Limb (tissue), 2 donors: ENCODE measurements around the gene SRF.

Experiments used
- DNase-seq, 2 donors: peaks; one replicate each; pipeline ENCODE4 v3.0.0-alpha.2; 2016; ENCODE audit errors: extremely low spot score in 2 of 2

SRF gene

GRCh38 chr6:43183441-43183840, 12.4 kb downstream of the SRF start:
- no peak for DNase-seq

GRCh38 chr6:43184268-43184985, 13.4 kb downstream of the SRF start:
- no peak for DNase-seq

GRCh38 chr6:43185391-43185985, 14.4 kb downstream of the SRF start:
- no peak for DNase-seq

- DNase-seq = no peak
These were observed 14.9 kb downstream of the SRF start for GRCh38 chr6:43186019-43186418.

- DNase-seq = no peak
These were observed 15.6 kb downstream of the SRF start for GRCh38 chr6:43186706-43187105.

GRCh38 chr6:43187821-43188220, 16.8 kb downstream of the SRF start:
- DNase-seq = no peak

GRCh38 chr6:43188426-43188825, 17.4 kb downstream of the SRF start:
- no peak for DNase-seq

GRCh38 chr6:43189776-43190304, 18.8 kb downstream of the SRF start:
- no peak for DNase-seq

- DNase-seq = no peak
These were observed 21.8 kb downstream of the SRF start for GRCh38 chr6:43192911-43193310.

GRCh38 chr6:43193929-43194328, 22.9 kb downstream of the SRF start:
- DNase-seq = no peak

GRCh38 chr6:43196337-43196736, 25.3 kb downstream of the SRF start:
- no peak for DNase-seq

- DNase-seq = no peak
These were observed 28.8 kb downstream of the SRF start for GRCh38 chr6:43199912-43200311.

- DNase-seq = no peak
These were observed 29.5 kb downstream of the SRF start for GRCh38 chr6:43200541-43200940.

- DNase-seq = no peak
These were observed 31.4 kb downstream of the SRF start for GRCh38 chr6:43202451-43202850.

GRCh38 chr6:43203029-43203717, 32.1 kb downstream of the SRF start:
- no peak for DNase-seq

GRCh38 chr6:43203718-43204095, 32.6 kb downstream of the SRF start:
- no peak for DNase-seq

GRCh38 chr6:43204271-43205105, 33.4 kb downstream of the SRF start:
- DNase-seq = no peak

GRCh38 chr6:43205849-43206248, 34.8 kb downstream of the SRF start:
- DNase-seq = no peak

- no peak for DNase-seq
These were observed 36.2 kb downstream of the SRF start for GRCh38 chr6:43207286-43207685.

- DNase-seq = no peak
These were observed 40.9 kb downstream of the SRF start for GRCh38 chr6:43211955-43212354.

- no peak for DNase-seq
These were observed 42.4 kb downstream of the SRF start for GRCh38 chr6:43213431-43213830.

GRCh38 chr6:43215066-43215465, 44.0 kb downstream of the SRF start:
- DNase-seq = no peak
